Spleen (tissue), 7 donors: ENCODE measurements around the gene STAT5A.

Experiments
- POLR2A ChIP-seq, 3 donors: fragments of 450-650 bp; IDR thresholded peaks; one replicate each; pipeline ENCODE4 v1.5.1; 2017; ENCODE audit warnings: antibody characterized with exemption in 3 of 3, mild to moderate bottlenecking in 1 of 3
- POLR2AphosphoS5 ChIP-seq, 3 donors: sonication (generic); formaldehyde crosslinking; IDR thresholded peaks; one replicate each; pipeline ENCODE4 v1.5.1; 2017; ENCODE audit warnings: antibody characterized with exemption in 3 of 3
- TF ChIP-seq, protein P1 (sequence below), 11 experiments: fragments of 200-600 bp in 7 of 11; fragments of 450-650 bp in 4 of 11; sonication (generic) in 4 of 11; IDR thresholded peaks in 8 of 11; conservative IDR thresholded peaks in 3 of 11; 1 replicate in 7 of 11; 2 replicates in 4 of 11; pipeline versions ENCODE4 v1.4.0 to v1.8.0; 2016 to 2021; ENCODE audit warnings: antibody characterized with exemption in 11 of 11, inconsistent platforms in 4 of 11, mild to moderate bottlenecking in 1 of 11
- donor health status: DM: no; HTN: no; CAD: no; lungs with moderate emphysema.
- donor health status: DM: no; HTN: no; CAD: no.
- donor health status: DM: no; HTN: no; CAD: no.

DNA sequence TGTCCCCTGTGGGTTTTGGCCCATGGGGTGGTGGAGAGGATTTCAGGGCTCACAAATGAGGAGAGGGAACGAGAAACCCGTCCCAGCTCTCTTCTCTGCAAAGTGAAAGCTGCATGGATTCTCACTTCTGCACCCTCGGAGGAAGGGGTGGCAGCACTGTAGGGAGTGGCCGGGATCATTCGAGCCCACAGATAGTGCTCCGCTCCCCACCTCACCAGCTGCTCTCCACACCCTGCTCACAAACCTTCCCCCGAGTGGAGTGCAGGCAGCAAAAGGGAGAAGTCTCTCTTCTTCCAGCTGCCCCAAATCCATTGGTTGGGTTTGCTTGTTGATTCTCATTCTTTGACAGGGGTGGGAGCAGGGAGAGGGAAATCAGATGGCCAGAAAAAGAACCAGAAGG is 20.1 kb downstream of the STAT5A start:
- TF ChIP-seq POLR2A (IDR thresholded peaks at IDR 0.05) (no peak), POLR2AphosphoS5 (IDR thresholded peaks at IDR 0.05) (no peak)
- TF ChIP-seq, protein P1, sequence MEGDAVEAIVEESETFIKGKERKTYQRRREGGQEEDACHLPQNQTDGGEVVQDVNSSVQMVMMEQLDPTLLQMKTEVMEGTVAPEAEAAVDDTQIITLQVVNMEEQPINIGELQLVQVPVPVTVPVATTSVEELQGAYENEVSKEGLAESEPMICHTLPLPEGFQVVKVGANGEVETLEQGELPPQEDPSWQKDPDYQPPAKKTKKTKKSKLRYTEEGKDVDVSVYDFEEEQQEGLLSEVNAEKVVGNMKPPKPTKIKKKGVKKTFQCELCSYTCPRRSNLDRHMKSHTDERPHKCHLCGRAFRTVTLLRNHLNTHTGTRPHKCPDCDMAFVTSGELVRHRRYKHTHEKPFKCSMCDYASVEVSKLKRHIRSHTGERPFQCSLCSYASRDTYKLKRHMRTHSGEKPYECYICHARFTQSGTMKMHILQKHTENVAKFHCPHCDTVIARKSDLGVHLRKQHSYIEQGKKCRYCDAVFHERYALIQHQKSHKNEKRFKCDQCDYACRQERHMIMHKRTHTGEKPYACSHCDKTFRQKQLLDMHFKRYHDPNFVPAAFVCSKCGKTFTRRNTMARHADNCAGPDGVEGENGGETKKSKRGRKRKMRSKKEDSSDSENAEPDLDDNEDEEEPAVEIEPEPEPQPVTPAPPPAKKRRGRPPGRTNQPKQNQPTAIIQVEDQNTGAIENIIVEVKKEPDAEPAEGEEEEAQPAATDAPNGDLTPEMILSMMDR (IDR thresholded peaks at IDR 0.05 in 8 of 11, conservative IDR thresholded peaks at IDR 0.05 in 3 of 11), result no peak
